Stimulated activated naive B cell treated with anti-CD40 and anti-IgM and Interleukin-4, amounts not matched to agents 10 μg/mL and 1 μg/mL and 100 μg/mL, for 72 hours (primary cell): ENCODE measurements around the gene KIAA0586.

Experiments
- ATAC-seq, 2 donors: fragments of 150-1000 bp; cut with Tn5 transposase; replicated peaks; 2 replicates each; pipeline ENCODE4 v1.10.0; 2021; ENCODE audit warnings: moderate library complexity in 1 of 2
- DNase-seq: peaks from one replicate; pipeline ENCODE4 v3.0.0; 2021
- H3K27ac Mint-ChIP-seq: one replicate; pipeline ENCODE4 v1.8.0; 2022; ENCODE audit warnings: mild to moderate bottlenecking, mixed read lengths
- H3K27me3 Mint-ChIP-seq, 2 donors: one replicate each; pipeline ENCODE4 v1.8.0; 2022; ENCODE audit warnings: mixed read lengths in 2 of 2
- H3K36me3 Mint-ChIP-seq, 2 donors: one replicate each; pipeline ENCODE4 v1.8.0; 2022; ENCODE audit warnings: mixed read lengths in 2 of 2, mild to moderate bottlenecking in 1 of 2
- H3K4me1 Mint-ChIP-seq, 2 donors: one replicate each; pipeline ENCODE4 v1.8.0; 2022; ENCODE audit warnings: mixed read lengths in 2 of 2, mild to moderate bottlenecking in 1 of 2
- H3K4me3 Mint-ChIP-seq, 2 donors: one replicate each; pipeline ENCODE4 v1.8.0; 2022; ENCODE audit warnings: mild to moderate bottlenecking in 2 of 2, mixed read lengths in 2 of 2, moderate library complexity in 1 of 2
- H3K9me3 Mint-ChIP-seq, 2 donors: one replicate each; pipeline ENCODE4 v1.8.0; 2022; ENCODE audit warnings: mixed read lengths in 2 of 2, mild to moderate bottlenecking in 1 of 2

KIAA0586 gene

GRCh38 chr14:58426670-58427280 lies 744 bp upstream of the KIAA0586 start:
- DNase-seq = peak; percentile 55
- H3K9me3 Mint-ChIP-seq = no peaks in the 10 kb centered on the region
- peak; percentile 63 to 70 for ATAC-seq
- H3K27ac Mint-ChIP-seq = peak overlapping the region; percentile 84
- peaks cover 2 to 5% of the 10 kb centered on the region in 2 donors for H3K36me3 Mint-ChIP-seq
- peaks cover 8 to 12% of the 10 kb centered on the region in 2 donors for H3K4me1 Mint-ChIP-seq
- H3K27me3 Mint-ChIP-seq = no peaks in the 10 kb centered on the region
- H3K4me3 Mint-ChIP-seq = peak overlapping the region; percentile 84

GRCh38 chr14:58428118-58428683 lies 682 bp downstream of the KIAA0586 start:
- peaks cover 10 to 12% of the 10 kb centered on the region in 2 donors for H3K4me1 Mint-ChIP-seq
- no peak for ATAC-seq

GRCh38 chr14:58430156-58430555 lies 2.6 kb downstream of the KIAA0586 start:
- H3K27ac Mint-ChIP-seq = no peak overlapping the region
- peaks cover 9 to 14% of the 10 kb centered on the region in 2 donors for H3K36me3 Mint-ChIP-seq
- H3K4me3 Mint-ChIP-seq = no peak overlapping the region
- H3K4me1 Mint-ChIP-seq = peaks cover 5 to 7% of the 10 kb centered on the region in 2 donors
- no peak for DNase-seq
- H3K27me3 Mint-ChIP-seq = no peaks in the 10 kb centered on the region
- no peak for ATAC-seq
- H3K9me3 Mint-ChIP-seq = no peaks in the 10 kb centered on the region

More at GRCh38 chr14:58428118-58428683, 682 bp downstream of the KIAA0586 start:
- Mint-ChIP-seq H3K4me3 (peak overlapping the region; percentile 84), H3K27me3 (no peaks in the 10 kb centered on the region), H3K36me3 (peaks cover 5% of the 10 kb centered on the region in 2 donors), H3K9me3 (no peaks in the 10 kb centered on the region), H3K27ac (peak overlapping the region; percentile 84)
- DNase-seq = no peak

GRCh38 chr14:58439476-58439875 lies 12.0 kb downstream of the KIAA0586 start:
- H3K27me3 Mint-ChIP-seq = no peaks in the 10 kb centered on the region
- no peak overlapping the region for H3K4me3 Mint-ChIP-seq
- H3K27ac Mint-ChIP-seq = no peak overlapping the region
- H3K9me3 Mint-ChIP-seq = no peaks in the 10 kb centered on the region
- no peaks in the 10 kb centered on the region for H3K4me1 Mint-ChIP-seq
- no peak for DNase-seq
- no peak for ATAC-seq
- peaks cover 15 to 45% of the 10 kb centered on the region in 2 donors for H3K36me3 Mint-ChIP-seq

- ATAC-seq (no peak), DNase-seq (no peak)
- Mint-ChIP-seq H3K4me1 (no peaks in the 10 kb centered on the region), H3K27ac (no peak overlapping the region), H3K27me3 (no peaks in the 10 kb centered on the region), H3K9me3 (no peaks in the 10 kb centered on the region), H3K4me3 (no peak overlapping the region), H3K36me3 (peaks cover 15 to 30% of the 10 kb centered on the region in 2 donors)
Observed at GRCh38 chr14:58444627-58445026, 17.1 kb downstream of the KIAA0586 start.

GRCh38 chr14:58455593-58456265 lies 28.2 kb downstream of the KIAA0586 start:
- Mint-ChIP-seq H3K27me3 (no peaks in the 10 kb centered on the region), H3K4me1 (no peaks in the 10 kb centered on the region), H3K36me3 (peaks cover 21 to 38% of the 10 kb centered on the region in 2 donors), H3K27ac (no peak overlapping the region), H3K4me3 (no peak overlapping the region), H3K9me3 (peaks cover 0 to 5% of the 10 kb centered on the region in 2 donors)
- ATAC-seq (no peak), DNase-seq (no peak)

GRCh38 chr14:58460772-58461171 lies 33.3 kb downstream of the KIAA0586 start:
- Mint-ChIP-seq H3K4me3 (no peak overlapping the region), H3K4me1 (no peaks in the 10 kb centered on the region), H3K9me3 (no peaks in the 10 kb centered on the region), H3K27ac (no peak overlapping the region), H3K36me3 (peaks cover 15 to 36% of the 10 kb centered on the region in 2 donors), H3K27me3 (no peaks in the 10 kb centered on the region)
- DNase-seq (no peak), ATAC-seq (no peak)

GRCh38 chr14:58463147-58463546 lies 35.6 kb downstream of the KIAA0586 start:
- Mint-ChIP-seq H3K36me3 (peaks cover 13 to 40% of the 10 kb centered on the region in 2 donors), H3K27ac (no peak overlapping the region), H3K4me3 (no peak overlapping the region), H3K4me1 (no peaks in the 10 kb centered on the region), H3K9me3 (no peaks in the 10 kb centered on the region), H3K27me3 (no peaks in the 10 kb centered on the region)
- ATAC-seq (no peak), DNase-seq (no peak)

- ATAC-seq (no peak), DNase-seq (no peak)
- no peaks in the 10 kb centered on the region for H3K9me3 Mint-ChIP-seq
- H3K4me3 Mint-ChIP-seq = no peak overlapping the region
- no peaks in the 10 kb centered on the region for H3K4me1 Mint-ChIP-seq
- peaks cover 19 to 54% of the 10 kb centered on the region in 2 donors for H3K36me3 Mint-ChIP-seq
- H3K27me3 Mint-ChIP-seq = no peaks in the 10 kb centered on the region
- H3K27ac Mint-ChIP-seq = no peak overlapping the region
Observed at GRCh38 chr14:58464652-58465051, 37.1 kb downstream of the KIAA0586 start.

- H3K36me3 Mint-ChIP-seq = peaks cover 16 to 47% of the 10 kb centered on the region in 2 donors
- ATAC-seq (no peak), DNase-seq (no peak)
- no peaks in the 10 kb centered on the region for H3K27me3 Mint-ChIP-seq
- no peaks in the 10 kb centered on the region for H3K9me3 Mint-ChIP-seq
- H3K27ac Mint-ChIP-seq = no peak overlapping the region
- H3K4me1 Mint-ChIP-seq = no peaks in the 10 kb centered on the region
- H3K4me3 Mint-ChIP-seq = no peak overlapping the region
Observed at GRCh38 chr14:58465421-58465820, 37.9 kb downstream of the KIAA0586 start.

- no peak overlapping the region for H3K4me3 Mint-ChIP-seq
- DNase-seq = no peak
- no peaks in the 10 kb centered on the region for H3K27me3 Mint-ChIP-seq
- H3K9me3 Mint-ChIP-seq = no peaks in the 10 kb centered on the region
- H3K36me3 Mint-ChIP-seq = peaks cover 14 to 41% of the 10 kb centered on the region in 2 donors
- H3K27ac Mint-ChIP-seq = no peak overlapping the region
- no peak for ATAC-seq
- H3K4me1 Mint-ChIP-seq = no peaks in the 10 kb centered on the region
Observed at GRCh38 chr14:58466459-58466858, 38.9 kb downstream of the KIAA0586 start.

- no peaks in the 10 kb centered on the region for H3K9me3 Mint-ChIP-seq
- ATAC-seq (no peak), DNase-seq (no peak)
- no peaks in the 10 kb centered on the region for H3K4me1 Mint-ChIP-seq
- no peak overlapping the region for H3K27ac Mint-ChIP-seq
- H3K27me3 Mint-ChIP-seq = no peaks in the 10 kb centered on the region
- H3K36me3 Mint-ChIP-seq = peaks cover 17 to 44% of the 10 kb centered on the region in 2 donors
- no peak overlapping the region for H3K4me3 Mint-ChIP-seq
Observed at GRCh38 chr14:58467575-58467974, 40.1 kb downstream of the KIAA0586 start.

- Mint-ChIP-seq H3K36me3 (peaks cover 13 to 39% of the 10 kb centered on the region in 2 donors), H3K4me3 (no peak overlapping the region), H3K4me1 (no peaks in the 10 kb centered on the region), H3K27ac (no peak overlapping the region), H3K9me3 (no peaks in the 10 kb centered on the region), H3K27me3 (no peaks in the 10 kb centered on the region)
- DNase-seq (no peak), ATAC-seq (no peak)
Observed at GRCh38 chr14:58469309-58469708, 41.8 kb downstream of the KIAA0586 start.

- peaks cover 6 to 12% of the 10 kb centered on the region in 2 donors for H3K4me1 Mint-ChIP-seq
- H3K9me3 Mint-ChIP-seq = no peaks in the 10 kb centered on the region
- H3K4me3 Mint-ChIP-seq = no peak overlapping the region
- H3K27me3 Mint-ChIP-seq = no peaks in the 10 kb centered on the region
- ATAC-seq = no peak
- no peak for DNase-seq
- H3K27ac Mint-ChIP-seq = no peak overlapping the region
- H3K36me3 Mint-ChIP-seq = peaks cover 31 to 34% of the 10 kb centered on the region in 2 donors
Observed at GRCh38 chr14:58476320-58476719, 48.8 kb downstream of the KIAA0586 start.

GRCh38 chr14:58477653-58478052 lies 50.1 kb downstream of the KIAA0586 start:
- no peaks in the 10 kb centered on the region for H3K9me3 Mint-ChIP-seq
- DNase-seq (no peak), ATAC-seq (no peak)
- H3K27me3 Mint-ChIP-seq = no peaks in the 10 kb centered on the region
- no peak overlapping the region for H3K4me3 Mint-ChIP-seq
- peaks cover 6 to 12% of the 10 kb centered on the region in 2 donors for H3K4me1 Mint-ChIP-seq
- peaks cover 28 to 30% of the 10 kb centered on the region in 2 donors for H3K36me3 Mint-ChIP-seq
- no peak overlapping the region for H3K27ac Mint-ChIP-seq
